Neuronal stem cell (in vitro differentiated cells): ENCODE results near the gene RELB. TPM values are rescaled to one million over a fixed set of nuclear protein-coding genes. Genes with fewer than 3 reads are reported as not detected.

Experiments
- small RNA-seq: library from polyadenylated mRNA; stranded (forward); fragments of <200 nt; extraction: miRNeasy Mini kit (QIAGEN cat#:217004); gene quantifications from one replicate; pipeline ENCODE3, GENCODE V24; 2013; ENCODE audit not compliant: insufficient read depth

The RELB gene

Small RNAs within 50 kb of the gene (small RNA-seq; reads per million reads assigned to genes)
- gene RNU6-611P = not detected
